Mesenchymal stem cell (in vitro differentiated cells and primary cell): ENCODE measurements around the gene SYT7.

ENCODE experiments used
- DNase-seq: peaks from one replicate; pipeline ENCODE4 v3.0.0-alpha.2; 2013
- H2AFZ ChIP-seq: one replicate; pipeline ENCODE4 v1.6.1; 2013; ENCODE audit warnings: low read depth, mild to moderate bottlenecking, control low read depth, inconsistent platforms, low read length, moderate library complexity
- H2AK5ac ChIP-seq: 2 replicates; pipeline ENCODE4 v1.6.1; 2013; ENCODE audit warnings: low read length, moderate library complexity, mild to moderate bottlenecking, inconsistent platforms; ENCODE audit not compliant: severe bottlenecking
- H2BK120ac ChIP-seq: one replicate; pipeline ENCODE4 v1.6.1; 2013; ENCODE audit warnings: low read depth, mild to moderate bottlenecking, inconsistent platforms, low read length, moderate library complexity
- H2BK12ac ChIP-seq, 2 experiments: one replicate each; pipeline ENCODE4 v1.6.1; 2013; ENCODE audit warnings: inconsistent platforms in 2 of 2, low read length in 2 of 2, mild to moderate bottlenecking in 2 of 2, moderate library complexity in 2 of 2, control low read depth in 1 of 2
- H2BK15ac ChIP-seq: one replicate; pipeline ENCODE4 v1.6.1; 2013; ENCODE audit warnings: mild to moderate bottlenecking, low read depth, inconsistent platforms; ENCODE audit not compliant: poor library complexity, severe bottlenecking
- H2BK5ac ChIP-seq: 2 replicates; pipeline ENCODE4 v1.6.1; 2013; ENCODE audit warnings: low read depth, mild to moderate bottlenecking, low read length, control low read depth, inconsistent platforms; ENCODE audit not compliant: poor library complexity, severe bottlenecking
- H3K14ac ChIP-seq, 2 experiments: one replicate each; pipeline ENCODE4 v1.6.1; 2013; ENCODE audit warnings: inconsistent platforms in 2 of 2, low read length in 2 of 2, control low read depth in 1 of 2, mild to moderate bottlenecking in 1 of 2, moderate library complexity in 1 of 2
- H3K18ac ChIP-seq, 2 experiments: one replicate each; pipeline ENCODE4 v1.6.1; 2013; ENCODE audit warnings: inconsistent platforms in 2 of 2, low read length in 2 of 2, control low read depth in 1 of 2, low read depth in 1 of 2, mild to moderate bottlenecking in 1 of 2
- H3K23ac ChIP-seq, 2 experiments: one replicate each; pipeline ENCODE4 v1.6.1; 2013; ENCODE audit warnings: inconsistent platforms in 2 of 2, low read length in 2 of 2, mild to moderate bottlenecking in 2 of 2, moderate library complexity in 2 of 2, control low read depth in 1 of 2
- H3K27ac ChIP-seq: 2 replicates; pipeline ENCODE4 v1.5.1; 2013; ENCODE audit warnings: mild to moderate bottlenecking, moderate library complexity, low read length, control low read depth, inconsistent platforms; ENCODE audit not compliant: poor library complexity, severe bottlenecking
- H3K27me3 ChIP-seq, 2 experiments: 2 replicates each; pipeline versions ENCODE4 v1.6.1 to v1.7.0; 2013; ENCODE audit warnings: low read length in 2 of 2, mild to moderate bottlenecking in 2 of 2, moderate library complexity in 2 of 2, control low read depth in 1 of 2, inconsistent platforms in 1 of 2; ENCODE audit not compliant: control insufficient read depth in 1 of 2, insufficient read depth in 1 of 2
- H3K36me3 ChIP-seq, 2 experiments: 2 replicates each; pipeline versions ENCODE4 v1.6.1 to v1.7.0; 2013; ENCODE audit warnings: low read length in 2 of 2, control low read depth in 1 of 2, inconsistent platforms in 1 of 2, low read depth in 1 of 2, mild to moderate bottlenecking in 1 of 2; ENCODE audit not compliant: insufficient read depth in 2 of 2, control insufficient read depth in 1 of 2
- H3K4ac ChIP-seq, 2 experiments: one replicate each; pipeline ENCODE4 v1.6.1; 2013; ENCODE audit warnings: inconsistent platforms in 2 of 2, low read length in 2 of 2, mild to moderate bottlenecking in 2 of 2, moderate library complexity in 2 of 2, control low read depth in 1 of 2, low read depth in 1 of 2
- H3K4me1 ChIP-seq: 2 replicates; pipeline ENCODE4 v1.6.1; 2013; ENCODE audit warnings: low read depth, low read length, control low read depth; ENCODE audit not compliant: control insufficient read depth, insufficient read depth
- H3K4me2 ChIP-seq: 2 replicates; pipeline ENCODE4 v1.6.1; 2013; ENCODE audit warnings: low read length, mild to moderate bottlenecking, inconsistent platforms; ENCODE audit not compliant: poor library complexity, severe bottlenecking
- H3K4me3 ChIP-seq, 2 experiments: 2 replicates each; pipeline versions ENCODE4 v1.5.1 to v1.7.0; 2013; ENCODE audit warnings: low read length in 2 of 2, mild to moderate bottlenecking in 2 of 2, control low read depth in 1 of 2, low read depth in 1 of 2; ENCODE audit not compliant: insufficient read depth in 1 of 2
- H3K79me1 ChIP-seq: replicated peaks from 2 replicates; pipeline ENCODE4 v1.6.1; 2013; ENCODE audit warnings: mild to moderate bottlenecking, control low read depth, low read length, inconsistent platforms; ENCODE audit not compliant: poor library complexity, severe bottlenecking
- H3K9ac ChIP-seq: 2 replicates; pipeline ENCODE4 v1.7.0; 2013; ENCODE audit warnings: mild to moderate bottlenecking, low read length, moderate library complexity
- H3K9me3 ChIP-seq: 2 replicates; pipeline ENCODE4 v1.7.0; 2013; ENCODE audit warnings: mild to moderate bottlenecking, low read length; ENCODE audit not compliant: control insufficient read depth
- H4K8ac ChIP-seq: one replicate; pipeline ENCODE4 v1.6.1; 2013; ENCODE audit warnings: inconsistent platforms, mild to moderate bottlenecking, low read length, moderate library complexity
- H4K91ac ChIP-seq: one replicate; pipeline ENCODE4 v1.6.1; 2013; ENCODE audit warnings: mild to moderate bottlenecking, low read length, inconsistent platforms
- WGBS: methylation state at CpG from one replicate; pipeline ENCODE4 v1.1.7; 2013; ENCODE audit warnings: mixed read lengths; 5-methylcytosine and 5-hydroxymethylcytosine counted together

Gene SYT7

DNA sequence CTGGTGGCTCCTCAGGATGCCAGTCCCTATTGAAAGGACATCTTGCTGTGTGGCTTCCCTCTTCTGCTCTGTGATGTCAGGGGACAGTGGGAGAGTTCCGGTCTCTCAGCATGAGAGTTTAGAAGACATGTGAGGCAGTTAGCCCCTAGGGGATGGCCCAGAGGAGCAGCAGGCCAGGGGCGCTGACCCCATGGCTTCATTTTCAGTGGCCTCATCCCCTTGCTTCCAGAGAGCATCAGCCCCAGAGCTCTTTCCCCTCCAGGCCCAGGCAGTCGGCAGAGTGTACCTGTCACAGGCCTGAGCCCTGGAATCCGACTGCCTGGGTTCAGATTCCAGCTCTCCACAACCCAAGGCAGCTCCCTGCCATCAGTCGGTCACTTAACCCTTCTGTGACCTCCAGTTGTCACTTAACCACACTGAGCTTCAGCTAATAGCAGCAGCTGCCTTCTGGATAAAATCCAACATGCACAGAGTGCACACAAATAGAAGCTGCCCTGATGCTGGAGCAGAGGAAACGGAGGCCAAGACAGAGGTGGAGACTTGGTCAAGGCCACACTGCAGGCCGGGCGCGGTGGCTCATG lies 86.4 kb downstream of the SYT7 start:
- Histone ChIP-seq H3K18ac (no peak overlapping the region), H4K91ac (no peak overlapping the region), H2BK5ac (no peak overlapping the region), H3K4me2 (no peak overlapping the region), H2AFZ (no peak overlapping the region), H3K4me3 (no peak overlapping the region), H3K4me1 (peaks cover 2% of the 10 kb centered on the region), H3K14ac (no peak overlapping the region), H2BK120ac (no peak overlapping the region), H3K4ac (no peak overlapping the region), H4K8ac (no peak overlapping the region), H3K9ac (no peak overlapping the region), H2AK5ac (no peak overlapping the region), H2BK12ac (no peak overlapping the region), H3K79me1 (no peaks in the 10 kb centered on the region), H3K36me3 (no peaks in the 10 kb centered on the region), H2BK15ac (no peak overlapping the region), H3K27ac (no peak overlapping the region), H3K9me3 (no peaks in the 10 kb centered on the region), H3K23ac (no peak overlapping the region), H3K27me3 (peaks cover 19 to 30% of the 10 kb centered on the region in 2 experiments)
- DNase-seq = no peak
- WGBS = 60% methylated on average over 8 of the region's 9 CpGs

GRCh38 chr11:61491736-61492395 lies 89.0 kb downstream of the SYT7 start:
- H2BK120ac ChIP-seq = no peak overlapping the region
- no peak overlapping the region for H2AK5ac ChIP-seq

DNA sequence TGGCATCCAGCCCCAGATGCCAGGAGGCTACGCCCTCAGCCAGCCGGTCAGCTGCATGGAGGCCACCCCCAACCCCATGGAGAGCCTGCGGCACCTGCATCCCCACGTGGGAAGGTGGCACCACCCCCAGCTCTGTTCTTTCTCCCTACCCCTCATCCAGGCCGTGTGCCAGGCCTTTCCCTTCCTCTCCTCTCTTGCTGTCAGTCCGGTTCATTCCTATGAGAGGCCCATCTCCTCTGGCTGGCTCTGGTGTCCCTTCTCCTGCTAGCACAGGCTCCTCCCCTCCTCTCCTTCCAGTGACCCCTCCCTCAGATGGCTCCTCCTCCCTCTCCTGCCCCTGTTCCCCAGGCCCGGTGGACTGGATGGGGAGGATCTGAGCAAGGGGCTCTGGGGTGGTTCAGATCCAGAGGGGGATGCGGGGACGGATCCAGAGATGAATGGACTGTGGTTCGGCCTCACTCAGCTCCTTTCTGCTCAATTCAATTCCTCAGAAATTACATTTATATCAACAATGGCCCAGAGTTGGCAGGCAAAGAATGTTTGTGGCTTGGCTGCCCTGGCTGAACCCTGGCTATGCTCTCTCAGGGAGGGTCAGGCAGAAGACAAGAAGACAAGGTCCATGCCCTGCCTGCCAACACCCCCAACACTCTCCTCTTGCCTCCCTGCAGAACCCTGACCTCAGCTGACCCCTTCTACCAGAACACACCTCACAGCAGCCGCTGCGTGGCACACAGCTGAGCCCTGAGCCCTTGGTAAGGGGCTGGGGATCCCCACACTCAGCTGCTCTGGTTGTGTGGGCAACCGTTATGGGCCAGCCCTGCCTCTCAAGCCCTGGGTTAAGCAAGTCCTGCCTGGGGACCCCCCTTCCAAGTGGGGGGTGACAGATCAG lies 90.8 kb downstream of the SYT7 start:
- Histone ChIP-seq H2BK120ac (no peak overlapping the region), H3K23ac (peak overlapping the region in 1 of 2 experiments; percentile 75), H3K9ac (no peak overlapping the region), H3K36me3 (no peaks in the 10 kb centered on the region), H3K27me3 (peaks cover 32 to 37% of the 10 kb centered on the region in 2 experiments), H4K8ac (peak overlapping the region; percentile 32), H3K18ac (peak overlapping the region in 1 of 2 experiments; percentile 50), H3K27ac (no peak overlapping the region), H2AFZ (no peak overlapping the region), H3K14ac (peak overlapping the region in 1 of 2 experiments; percentile 18), H3K4ac (no peak overlapping the region), H2BK5ac (no peak overlapping the region), H2BK15ac (no peak overlapping the region), H2AK5ac (no peak overlapping the region), H4K91ac (peak overlapping the region; percentile 25), H3K79me1 (no peaks in the 10 kb centered on the region), H3K4me2 (no peak overlapping the region), H3K9me3 (no peaks in the 10 kb centered on the region), H2BK12ac (no peak overlapping the region), H3K4me3 (peak overlapping the region in 1 of 2 experiments; percentile 7), H3K4me1 (peaks cover 12% of the 10 kb centered on the region)
- DNase-seq = peak; percentile 24
- 67% methylated on average over 12 of the region's 13 CpGs for WGBS

More at GRCh38 chr11:61491736-61492395, 89.0 kb downstream of the SYT7 start:
- Histone ChIP-seq H3K4ac (no peak overlapping the region), H3K27ac (no peak overlapping the region), H3K14ac (no peak overlapping the region), H3K9ac (no peak overlapping the region), H3K36me3 (no peaks in the 10 kb centered on the region), H4K91ac (no peak overlapping the region), H2BK15ac (no peak overlapping the region), H3K4me3 (no peak overlapping the region), H3K23ac (no peak overlapping the region), H3K27me3 (peaks cover 21 to 31% of the 10 kb centered on the region in 2 experiments), H3K4me1 (peaks cover 10% of the 10 kb centered on the region), H3K9me3 (no peaks in the 10 kb centered on the region), H2AFZ (no peak overlapping the region), H2BK5ac (no peak overlapping the region), H3K79me1 (no peaks in the 10 kb centered on the region), H4K8ac (no peak overlapping the region), H3K4me2 (no peak overlapping the region), H2BK12ac (no peak overlapping the region), H3K18ac (no peak overlapping the region)
- no peak for DNase-seq
- WGBS = 83% methylated on average over 12 of the region's 12 CpGs
